NCI-H748 treated with DMSO at 0.1 percent for 48 hours (cell line): ENCODE data around the gene RTL1.

Experiments
- DNase-seq: peaks from one replicate; lab custom pipeline; 2025; lab: John Stamatoyannopoulos, UW

RTL1 gene

DNA sequence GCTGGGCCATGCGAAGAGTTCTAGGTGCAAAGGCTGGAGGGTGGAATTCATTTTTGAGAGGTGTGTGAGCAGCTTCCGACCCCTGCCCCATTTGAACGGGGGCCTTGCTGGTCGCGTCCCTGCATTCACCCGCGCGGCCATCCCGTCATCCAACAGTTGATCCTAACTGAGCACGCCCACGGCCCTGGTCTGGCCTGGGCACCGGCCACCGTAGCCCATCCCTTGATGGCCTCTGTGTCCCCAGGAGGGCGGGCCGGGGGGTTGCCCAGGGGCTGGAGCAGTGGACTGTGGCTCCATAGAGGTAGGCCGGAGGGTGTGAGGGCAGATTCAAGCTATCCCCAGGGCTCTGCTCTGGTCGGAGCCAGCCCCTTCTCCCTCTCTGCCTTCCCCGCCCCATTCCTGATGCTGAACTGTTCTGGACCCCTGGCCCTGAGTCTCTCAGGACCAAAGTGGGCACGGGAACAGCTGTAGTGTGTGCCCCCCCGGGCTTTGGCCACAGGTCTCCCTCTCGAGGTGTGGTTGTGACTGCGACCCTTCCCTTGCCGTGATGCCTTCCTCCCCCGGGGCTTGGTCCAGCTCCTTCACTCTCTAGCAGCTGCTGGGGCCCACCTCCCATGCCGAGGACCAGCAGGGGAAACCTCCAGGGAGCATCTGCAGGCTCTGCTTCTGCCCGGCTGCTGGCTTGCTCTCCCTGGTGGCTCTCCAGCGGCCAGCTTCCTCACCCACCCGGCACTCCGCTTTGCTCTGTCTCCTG is 68.6 kb downstream of the RTL1 start:
- DNase-seq, result no peak

DNA sequence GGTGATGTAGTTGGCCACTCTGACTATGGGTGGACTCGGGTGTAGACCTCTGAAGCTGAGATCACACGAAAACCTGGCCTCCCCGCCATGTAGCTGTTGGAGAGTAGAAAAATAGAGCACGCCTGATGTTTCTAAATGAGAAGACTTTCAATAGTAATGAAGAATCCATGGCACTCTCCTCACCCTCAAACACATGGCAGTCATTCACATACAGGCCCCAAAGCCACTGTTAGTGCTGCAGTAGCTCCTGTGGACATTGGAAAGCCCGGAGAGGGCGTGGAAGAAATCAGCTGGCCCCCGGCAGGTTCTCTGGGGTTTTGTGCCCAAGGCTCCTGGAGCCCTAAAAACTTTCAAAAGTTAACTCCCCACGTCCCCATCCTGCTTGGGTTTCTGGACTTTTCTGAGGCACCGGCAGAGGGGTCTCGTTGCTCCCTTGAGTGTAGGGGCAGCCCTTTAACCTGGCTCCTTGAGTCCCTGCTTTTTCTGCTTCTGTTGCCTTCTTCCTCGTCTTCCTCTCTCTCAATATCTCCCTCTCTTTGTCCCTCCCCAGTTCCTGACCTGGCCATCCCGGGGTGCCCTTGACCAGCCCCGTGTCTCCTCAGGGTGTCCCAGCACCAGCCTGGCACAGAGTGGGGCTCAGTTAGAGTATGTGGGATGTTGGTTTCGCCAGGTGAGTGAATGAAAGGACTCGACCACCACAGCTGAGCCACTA is 69.3 kb downstream of the RTL1 start:
- no peak for DNase-seq

DNA sequence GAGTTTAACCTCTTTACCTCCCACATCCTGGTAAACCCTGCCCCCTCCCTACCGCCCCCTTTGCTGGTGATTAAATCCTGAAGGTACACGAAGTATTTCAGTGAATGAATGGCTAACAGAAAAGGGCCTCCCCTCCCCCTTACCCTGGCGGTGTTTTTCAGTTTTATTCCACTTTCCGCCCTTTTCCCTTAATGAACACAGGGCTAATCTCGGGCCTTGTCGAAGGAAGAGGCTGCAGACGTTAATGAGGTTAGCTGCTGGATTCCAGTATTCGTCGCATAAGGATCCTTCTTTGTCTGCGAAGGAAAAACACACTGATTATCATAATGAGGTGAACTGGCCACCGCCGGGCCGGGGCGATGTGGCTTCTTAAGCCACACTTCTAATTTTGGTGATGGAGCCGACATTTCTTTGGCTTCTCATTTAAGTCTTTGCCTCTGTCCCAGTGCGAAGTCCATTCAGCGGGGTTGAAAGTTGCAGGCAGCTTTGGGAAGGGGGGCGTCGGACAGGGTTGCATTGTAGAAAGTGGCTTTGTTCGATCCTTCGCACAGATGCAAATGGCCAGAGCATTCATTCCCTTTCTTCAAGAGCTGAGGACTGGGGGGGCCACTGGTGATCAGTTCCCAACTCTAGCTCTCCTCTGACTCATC is 71.1 kb downstream of the RTL1 start:
- no peak for DNase-seq

DNA sequence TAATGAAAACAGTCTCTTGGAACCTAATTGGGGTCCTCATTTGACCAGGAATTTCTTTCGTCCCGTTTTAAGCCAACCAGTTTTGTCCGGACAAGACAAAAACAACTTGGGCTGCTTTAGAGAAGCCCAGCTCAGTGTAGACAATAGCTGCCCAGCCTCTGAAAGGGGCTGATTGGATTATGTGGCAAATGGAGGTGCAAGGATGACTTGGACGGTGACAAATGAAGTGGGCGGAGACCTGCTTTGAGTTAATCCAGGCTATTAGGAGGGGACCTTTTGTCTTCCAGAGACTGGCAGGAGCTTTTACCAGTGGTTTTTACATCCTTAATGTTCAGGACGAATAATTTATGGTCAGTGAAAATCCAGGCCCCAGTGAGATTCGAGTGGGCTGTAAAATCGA is 72.8 kb downstream of the RTL1 start:
- DNase-seq, result no peak
